ENCODE results near the gene SPECC1. TPM values are rescaled to one million over a fixed set of nuclear protein-coding genes. Genes with fewer than 3 reads are reported as not detected.

The SPECC1 gene
- total RNA-seq, 2 donors from 2014 or later, result 10.3 to 13.5 TPM

DNA sequence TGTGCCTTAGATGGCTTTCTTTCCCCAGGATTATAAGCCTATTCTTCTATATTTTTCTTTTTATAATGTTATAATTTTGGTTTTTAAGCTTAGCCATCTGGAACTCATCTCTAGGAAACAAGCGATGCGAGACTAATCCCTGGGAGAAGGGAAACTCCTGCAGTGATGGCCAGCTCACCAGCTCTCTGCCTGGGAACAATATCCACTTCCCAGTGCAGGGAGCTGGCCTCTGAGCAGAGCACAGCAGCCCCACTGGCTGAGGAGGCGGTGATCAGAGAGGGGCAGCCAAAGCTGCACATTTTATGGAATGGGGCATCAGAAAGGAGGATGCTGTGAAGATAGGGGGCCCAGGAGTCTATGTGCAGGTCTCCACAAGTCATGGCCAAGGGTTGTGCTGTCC, 274.9 kb downstream of the SPECC1 start:
- no peaks in the 10 kb centered on the region for H3K27me3 ChIP-seq
- H3K4me1 ChIP-seq, result no peaks in the 10 kb centered on the region
- DNase-seq (ENCODE audit: low spot score), result no peak
- H3K36me3 ChIP-seq, result no peaks in the 10 kb centered on the region
- H3K9me3 ChIP-seq, result no peaks in the 10 kb centered on the region
- H3K27ac ChIP-seq, result no peak overlapping the region
- TF ChIP-seq, protein P1, sequence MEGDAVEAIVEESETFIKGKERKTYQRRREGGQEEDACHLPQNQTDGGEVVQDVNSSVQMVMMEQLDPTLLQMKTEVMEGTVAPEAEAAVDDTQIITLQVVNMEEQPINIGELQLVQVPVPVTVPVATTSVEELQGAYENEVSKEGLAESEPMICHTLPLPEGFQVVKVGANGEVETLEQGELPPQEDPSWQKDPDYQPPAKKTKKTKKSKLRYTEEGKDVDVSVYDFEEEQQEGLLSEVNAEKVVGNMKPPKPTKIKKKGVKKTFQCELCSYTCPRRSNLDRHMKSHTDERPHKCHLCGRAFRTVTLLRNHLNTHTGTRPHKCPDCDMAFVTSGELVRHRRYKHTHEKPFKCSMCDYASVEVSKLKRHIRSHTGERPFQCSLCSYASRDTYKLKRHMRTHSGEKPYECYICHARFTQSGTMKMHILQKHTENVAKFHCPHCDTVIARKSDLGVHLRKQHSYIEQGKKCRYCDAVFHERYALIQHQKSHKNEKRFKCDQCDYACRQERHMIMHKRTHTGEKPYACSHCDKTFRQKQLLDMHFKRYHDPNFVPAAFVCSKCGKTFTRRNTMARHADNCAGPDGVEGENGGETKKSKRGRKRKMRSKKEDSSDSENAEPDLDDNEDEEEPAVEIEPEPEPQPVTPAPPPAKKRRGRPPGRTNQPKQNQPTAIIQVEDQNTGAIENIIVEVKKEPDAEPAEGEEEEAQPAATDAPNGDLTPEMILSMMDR (IDR thresholded peaks at IDR 0.05), result no peak
- no peak overlapping the region for H3K4me3 ChIP-seq

GRCh38 chr17:20284570-20285295, 275.6 kb downstream of the SPECC1 start:
- H3K36me3 ChIP-seq, result no peaks in the 10 kb centered on the region
- TF ChIP-seq, protein P1 (IDR thresholded peaks at IDR 0.05), result no peak
- no peaks in the 10 kb centered on the region for H3K9me3 ChIP-seq
- no peaks in the 10 kb centered on the region for H3K27me3 ChIP-seq
- no peak overlapping the region for H3K4me3 ChIP-seq
- DNase-seq (ENCODE audit: low spot score), result no peak
- no peaks in the 10 kb centered on the region for H3K4me1 ChIP-seq
- no peak overlapping the region for H3K27ac ChIP-seq

GRCh38 chr17:20289984-20290383, 280.8 kb downstream of the SPECC1 start:
- DNase-seq (ENCODE audit: low spot score), result no peak
- no peaks in the 10 kb centered on the region for H3K9me3 ChIP-seq
- no peak overlapping the region for H3K27ac ChIP-seq
- H3K36me3 ChIP-seq, result no peaks in the 10 kb centered on the region
- no peaks in the 10 kb centered on the region for H3K27me3 ChIP-seq
- TF ChIP-seq, protein P1 (IDR thresholded peaks at IDR 0.05), result no peak
- no peaks in the 10 kb centered on the region for H3K4me1 ChIP-seq
- no peak overlapping the region for H3K4me3 ChIP-seq

GRCh38 chr17:20291853-20292252, 282.7 kb downstream of the SPECC1 start:
- H3K27ac ChIP-seq, result no peak overlapping the region
- no peaks in the 10 kb centered on the region for H3K9me3 ChIP-seq
- H3K36me3 ChIP-seq, result no peaks in the 10 kb centered on the region
- TF ChIP-seq, protein P1 (IDR thresholded peaks at IDR 0.05), result no peak
- no peak overlapping the region for H3K4me3 ChIP-seq
- H3K27me3 ChIP-seq, result no peaks in the 10 kb centered on the region
- DNase-seq (ENCODE audit: low spot score), result no peak
- H3K4me1 ChIP-seq, result no peaks in the 10 kb centered on the region

DNA sequence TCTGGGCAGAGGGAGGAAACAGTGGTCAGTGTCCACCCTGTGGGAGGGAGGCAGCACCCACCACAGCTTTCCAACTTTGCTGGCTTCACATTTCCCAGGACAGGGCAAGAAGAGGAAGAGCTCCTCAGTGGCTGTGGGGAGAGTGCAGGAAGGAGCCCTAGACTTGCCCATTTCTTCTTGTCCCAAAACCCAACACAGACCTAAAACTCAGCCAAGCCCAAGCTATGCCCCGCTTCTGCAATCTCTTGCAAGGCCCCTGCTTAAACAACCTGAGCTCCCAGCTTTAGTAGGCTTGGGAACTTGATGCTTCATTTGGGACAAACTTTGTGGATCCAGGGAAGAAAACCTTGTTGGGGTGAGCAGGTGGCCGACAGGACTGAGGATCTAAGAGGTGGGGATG, 284.3 kb downstream of the SPECC1 start:
- H3K27ac ChIP-seq, result no peak overlapping the region
- peak; percentile 38 for DNase-seq (ENCODE audit: low spot score)
- H3K4me3 ChIP-seq, result no peak overlapping the region
- H3K27me3 ChIP-seq, result no peaks in the 10 kb centered on the region
- H3K4me1 ChIP-seq, result no peaks in the 10 kb centered on the region
- H3K9me3 ChIP-seq, result no peaks in the 10 kb centered on the region
- TF ChIP-seq, protein P1 (IDR thresholded peaks at IDR 0.05), result no peak
- H3K36me3 ChIP-seq, result peaks cover 4% of the 10 kb centered on the region

DNA sequence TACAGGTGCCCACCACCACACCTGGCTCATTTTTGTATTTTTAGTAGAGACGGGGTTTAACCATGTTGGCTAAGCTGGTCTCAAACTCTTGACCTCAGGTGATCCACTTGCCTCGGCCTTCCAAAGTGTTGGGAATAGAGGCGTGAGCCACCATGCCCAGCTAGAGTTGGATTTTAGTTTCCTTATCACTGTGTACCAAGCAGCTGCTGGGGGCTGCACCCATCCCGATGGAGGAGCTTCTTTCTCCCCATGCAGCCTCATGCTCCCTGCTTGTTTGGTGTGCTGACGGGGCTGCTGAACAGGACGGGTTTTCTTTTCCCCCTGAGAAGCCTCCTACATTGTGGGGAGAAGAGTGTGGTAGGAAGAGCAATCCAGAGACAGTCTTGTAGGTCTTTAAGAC, 285.0 kb downstream of the SPECC1 start:
- no peak for DNase-seq (ENCODE audit: low spot score)
- Histone ChIP-seq H3K4me3 (no peak overlapping the region), H3K9me3 (no peaks in the 10 kb centered on the region), H3K27me3 (no peaks in the 10 kb centered on the region), H3K4me1 (no peaks in the 10 kb centered on the region), H3K36me3 (peaks cover 4% of the 10 kb centered on the region), H3K27ac (no peak overlapping the region)
- TF ChIP-seq, protein P1 (IDR thresholded peaks at IDR 0.05), result no peak
